KG1 (cell line): ENCODE data around the gene NME7.
"Not testable (repeated sequence)": the region's sequence is repeated elsewhere in the genome, so short reads cannot be mapped to it uniquely, and the experiment has no call there.

Source experiments
- DNase-seq: peaks from one replicate; lab custom pipeline; 2025; lab: John Stamatoyannopoulos, UW

Gene NME7

DNA sequence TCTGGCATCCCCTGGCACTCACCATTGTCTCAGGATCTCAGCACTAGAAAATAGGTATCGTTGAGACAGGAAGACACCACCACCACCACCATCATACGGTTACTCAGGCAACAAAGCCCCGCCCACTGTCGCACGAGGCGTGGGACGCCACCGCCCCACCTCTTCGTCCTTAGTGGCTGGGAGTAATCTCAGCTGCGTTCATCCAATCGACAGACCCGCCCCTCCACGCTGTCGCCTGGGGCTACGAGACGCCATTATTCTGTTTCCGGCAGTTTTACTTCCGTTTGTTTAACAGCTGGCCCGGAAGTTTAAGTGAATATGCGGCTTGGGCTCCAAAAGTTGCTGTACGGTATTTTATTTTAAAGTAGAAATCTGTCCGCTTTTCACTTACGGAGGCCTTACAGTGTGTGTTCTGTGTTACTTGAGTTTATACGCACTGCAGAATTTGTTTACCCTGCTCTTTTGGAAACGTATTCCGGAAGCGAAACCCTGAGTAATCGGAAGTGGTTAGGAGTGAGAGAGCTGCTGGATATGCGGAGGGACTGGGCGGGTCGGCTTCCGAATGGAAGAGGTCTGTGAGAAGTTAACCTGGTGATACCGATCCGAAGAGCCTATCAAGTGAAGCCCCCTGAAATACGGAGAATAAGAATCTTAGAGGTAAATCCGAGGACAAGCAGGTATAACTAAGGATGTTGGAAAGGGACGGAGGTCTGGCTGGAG is at the start of gene NME7, which contains the start of gene BLZF1:
TSS of gene NME7 (minus strand) at position 112 of the 720 bp plus-strand sequence. CDS start at position 25, 87 bp downstream.
TSS of gene BLZF1 (plus strand) at position 510 of the 720 bp plus-strand sequence. CDS start 1,328 bp downstream, outside the sequence.
- peak; percentile 98 for DNase-seq

DNA sequence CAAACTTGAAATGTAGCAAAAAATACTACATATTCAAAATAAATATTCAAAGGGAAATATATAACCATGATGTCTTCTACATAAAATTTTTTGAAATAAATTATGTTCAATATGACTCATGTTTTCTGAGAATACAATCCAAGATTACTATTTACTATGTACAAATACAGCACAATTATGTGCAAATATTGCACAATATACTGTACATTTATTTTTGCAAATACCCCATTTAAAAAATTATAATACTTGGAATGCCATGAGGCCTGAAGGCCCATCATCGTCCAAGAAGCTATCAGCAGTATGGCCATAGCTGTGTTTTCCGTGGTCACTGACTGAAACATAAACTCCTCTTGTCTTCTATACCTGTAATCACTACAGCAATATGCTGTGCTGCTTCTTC is 47.4 kb upstream of the NME7 start:
- no peak for DNase-seq

GRCh38 chr1:169408340-169408739 is 40.7 kb upstream of the NME7 start:
- DNase-seq: not testable (repeated sequence)

- not testable (repeated sequence) for DNase-seq
These were observed 35.0 kb upstream of the NME7 start for GRCh38 chr1:169402578-169402977.

DNA sequence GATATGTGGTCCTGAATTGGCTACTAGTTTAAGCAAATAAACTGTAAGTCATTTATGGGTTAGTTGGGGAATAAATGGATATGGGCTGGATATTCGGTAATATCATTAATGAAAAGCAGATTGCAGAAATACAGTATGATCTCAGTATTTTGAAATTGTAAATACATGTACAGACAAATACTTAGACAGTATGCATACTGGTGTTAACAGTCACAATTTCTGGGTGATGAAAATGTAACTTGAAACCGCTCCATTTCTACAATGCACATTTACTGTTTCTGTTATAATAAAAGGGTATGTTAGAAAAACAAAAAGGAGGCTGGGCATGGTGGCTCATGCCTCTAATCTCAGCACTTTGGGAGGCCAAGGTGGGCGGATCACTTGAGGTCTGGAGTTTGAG is 28.4 kb upstream of the NME7 start:
- no peak for DNase-seq

GRCh38 chr1:169392406-169392805 is 24.8 kb upstream of the NME7 start:
- DNase-seq: no peak

DNA sequence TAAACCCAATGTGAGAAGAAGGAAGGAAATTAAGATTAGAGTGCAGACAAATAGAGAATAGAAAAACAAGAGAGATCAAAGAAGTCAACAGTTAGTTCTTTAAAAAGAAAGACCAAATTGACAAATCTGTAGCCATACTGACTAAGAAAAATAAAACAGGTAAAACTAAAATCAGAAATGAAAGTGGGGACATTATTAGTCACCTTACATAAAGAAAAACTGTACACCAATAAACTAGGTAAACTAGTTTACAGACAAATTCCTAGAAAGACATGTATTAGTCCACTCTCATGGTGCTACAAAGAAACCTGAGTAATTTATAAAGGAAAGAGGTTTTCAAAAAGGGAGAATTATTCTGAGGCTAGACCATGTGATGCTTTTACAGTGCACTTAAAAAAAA is 22.7 kb upstream of the NME7 start:
- no peak for DNase-seq

- no peak for DNase-seq
These were observed 19.8 kb upstream of the NME7 start for GRCh38 chr1:169387399-169387798.

GRCh38 chr1:169383449-169383848 is 15.9 kb upstream of the NME7 start:
- DNase-seq: no peak

DNA sequence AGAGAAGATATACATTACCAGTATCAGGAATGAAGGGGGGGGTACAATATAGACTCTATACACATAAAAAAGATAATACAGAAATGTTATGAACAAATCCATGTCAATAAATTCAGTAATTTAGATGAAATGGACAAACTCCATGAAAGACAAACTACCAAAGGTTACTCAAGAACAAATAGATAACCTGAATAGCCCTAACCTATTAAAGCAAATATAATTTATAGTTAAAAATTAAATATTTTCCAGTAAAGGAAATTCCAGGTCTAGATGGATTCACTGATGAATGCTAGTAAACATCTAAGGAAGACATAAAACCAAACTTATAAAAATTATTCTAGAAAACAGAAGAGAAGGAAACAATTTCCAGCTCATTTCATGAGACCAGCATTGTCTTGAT is 13.6 kb upstream of the NME7 start:
- no peak for DNase-seq

GRCh38 chr1:169371404-169371803 is 3.8 kb upstream of the NME7 start:
- DNase-seq: peak; percentile 55

DNA sequence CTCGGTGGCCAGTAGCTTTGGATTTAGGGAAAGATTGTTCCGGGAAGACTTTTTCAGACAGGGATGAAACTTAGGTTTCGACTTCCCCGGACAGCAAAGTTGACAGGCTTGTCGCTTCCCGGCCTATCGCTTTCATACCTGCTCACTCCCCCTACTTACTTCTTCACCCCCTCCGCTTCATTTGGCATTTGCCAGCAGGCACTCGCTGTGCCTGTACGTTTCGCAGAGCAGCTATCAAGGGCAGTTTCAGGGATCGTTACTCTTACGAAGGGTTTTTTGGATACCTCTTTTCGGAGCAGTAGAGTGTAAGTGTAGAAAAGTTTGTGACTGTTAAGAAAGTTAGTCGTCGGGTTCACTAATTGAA is 791 bp upstream of the NME7 start:
- DNase-seq: no peak

DNA sequence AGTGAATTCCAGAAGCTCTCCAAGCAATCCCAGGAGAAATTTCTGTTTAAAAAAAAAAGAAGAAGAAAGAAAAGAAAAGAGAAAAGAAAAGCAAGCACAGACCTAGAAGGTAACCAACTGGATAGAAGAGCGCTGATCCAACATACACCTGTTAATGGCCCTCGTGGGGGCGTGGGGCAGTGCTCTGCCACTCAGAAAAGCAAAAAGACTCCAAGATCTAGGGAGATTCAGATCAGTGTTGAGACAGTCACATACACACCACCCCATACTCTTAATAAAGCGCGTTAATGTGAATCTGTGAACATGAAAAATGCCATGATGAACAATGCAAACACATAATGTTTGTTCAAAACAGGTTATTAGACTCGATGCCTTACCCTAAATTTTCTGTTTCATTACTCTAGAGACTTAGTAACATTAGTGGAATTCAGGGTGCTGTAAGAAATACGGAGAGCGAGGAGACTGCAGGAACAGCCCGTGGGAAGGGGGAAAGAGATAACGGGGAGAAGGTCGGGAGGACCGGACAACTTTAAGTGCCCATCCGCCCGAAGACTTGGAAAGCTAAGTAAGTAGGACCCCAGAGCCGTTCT is 406 bp downstream of the NME7 start:
- no peak for DNase-seq

GRCh38 chr1:169364948-169365347 is 2.6 kb downstream of the NME7 start:
- no peak for DNase-seq

GRCh38 chr1:169363046-169363730 is 4.4 kb downstream of the NME7 start:
- DNase-seq: no peak

- no peak for DNase-seq
These were observed 6.3 kb downstream of the NME7 start for GRCh38 chr1:169361281-169361680.

- DNase-seq: no peak
These were observed 7.2 kb downstream of the NME7 start for GRCh38 chr1:169360415-169360814.

DNA sequence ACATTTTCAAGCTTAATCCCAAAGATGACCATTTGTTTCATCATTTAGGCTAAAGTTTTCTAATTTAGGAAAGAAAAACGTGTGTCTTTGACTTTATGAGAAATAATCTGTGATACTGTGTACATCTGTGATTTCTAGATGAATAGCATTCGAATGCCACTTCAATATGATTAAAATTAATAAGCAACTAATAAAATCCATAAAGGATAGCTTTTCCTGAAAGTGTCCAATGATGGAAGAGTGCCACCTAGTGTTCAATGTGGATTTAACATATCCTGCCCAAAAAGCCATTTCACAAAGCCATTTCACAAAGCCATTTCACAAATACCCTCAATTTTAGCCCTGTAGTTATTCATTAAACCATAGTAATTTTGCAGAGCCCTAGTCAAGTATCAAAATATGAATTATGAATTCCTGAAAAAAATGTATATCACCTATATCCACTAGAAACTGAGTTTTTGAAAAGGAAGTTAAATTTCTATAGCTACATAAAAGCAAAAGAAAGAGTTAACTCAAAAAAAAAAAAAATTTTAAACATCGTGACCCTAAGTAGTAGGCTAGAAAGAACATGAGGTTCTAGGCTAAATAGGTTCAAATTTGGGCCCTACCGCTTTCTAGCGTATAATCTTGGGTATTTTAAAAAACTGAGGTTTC is 19.1 kb downstream of the NME7 start:
- peak; percentile 47 for DNase-seq

GRCh38 chr1:169347688-169348382 is 19.8 kb downstream of the NME7 start:
- DNase-seq: no peak

GRCh38 chr1:169346036-169346589 is 21.5 kb downstream of the NME7 start:
- DNase-seq: no peak

DNA sequence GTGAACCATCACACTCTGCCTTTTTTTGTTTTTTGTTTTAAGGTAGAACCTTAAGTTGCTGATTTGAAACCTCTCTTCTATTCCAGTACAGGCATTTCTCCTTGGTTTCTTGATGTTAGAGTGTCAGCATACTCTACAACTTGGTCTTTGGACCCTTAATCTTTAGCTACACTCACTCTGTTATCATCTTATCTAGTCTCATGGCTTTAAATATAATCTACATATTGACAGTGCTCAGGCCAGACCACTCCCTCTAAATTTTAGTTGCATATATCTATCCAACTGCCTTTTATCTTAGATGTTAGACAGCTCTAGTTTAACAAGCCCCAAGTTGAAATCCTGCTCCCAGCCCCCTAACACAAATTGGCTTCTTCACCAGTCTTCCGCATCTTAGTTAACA is 22.1 kb downstream of the NME7 start:
- DNase-seq: no peak

DNA sequence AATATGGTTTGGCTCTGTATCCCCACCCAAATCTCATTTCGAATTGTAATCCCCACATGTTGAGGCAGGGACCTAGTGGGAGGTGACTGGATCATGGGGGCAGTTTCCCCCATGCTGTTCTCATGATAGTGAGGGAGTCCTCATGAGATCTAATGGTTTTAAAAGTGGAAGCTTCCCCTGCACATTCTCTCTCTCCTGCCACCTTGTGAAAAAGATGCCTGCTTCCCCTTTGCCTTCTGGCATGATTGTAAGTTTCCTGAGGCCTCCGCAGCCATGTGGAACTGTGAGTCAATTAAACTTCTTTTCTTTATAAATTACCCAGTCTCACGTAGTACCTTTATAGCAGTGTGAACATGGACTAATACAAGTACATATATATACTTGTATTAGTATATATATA is 25.5 kb downstream of the NME7 start:
- not testable (repeated sequence) for DNase-seq
